Stimulated activated CD4-positive, alpha-beta T cell treated with anti-CD3 and anti-CD28 coated beads, TNF-alpha, amount 100 ng/mL, for 48 hours (primary cell): ENCODE data around the gene ABCA1.
A peak's percentile ranks its signal among the peaks of the same experiment; 100 is the strongest.

Source experiments
- DNase-seq, 3 donors: peaks; one replicate each; pipeline ENCODE4 v3.0.0-alpha.2; 2020; ENCODE audit warnings: low read depth in 3 of 3

ABCA1 gene

GRCh38 chr9:104800068-104800785 is 127.7 kb downstream of the ABCA1 start:
- no peak for DNase-seq

DNA sequence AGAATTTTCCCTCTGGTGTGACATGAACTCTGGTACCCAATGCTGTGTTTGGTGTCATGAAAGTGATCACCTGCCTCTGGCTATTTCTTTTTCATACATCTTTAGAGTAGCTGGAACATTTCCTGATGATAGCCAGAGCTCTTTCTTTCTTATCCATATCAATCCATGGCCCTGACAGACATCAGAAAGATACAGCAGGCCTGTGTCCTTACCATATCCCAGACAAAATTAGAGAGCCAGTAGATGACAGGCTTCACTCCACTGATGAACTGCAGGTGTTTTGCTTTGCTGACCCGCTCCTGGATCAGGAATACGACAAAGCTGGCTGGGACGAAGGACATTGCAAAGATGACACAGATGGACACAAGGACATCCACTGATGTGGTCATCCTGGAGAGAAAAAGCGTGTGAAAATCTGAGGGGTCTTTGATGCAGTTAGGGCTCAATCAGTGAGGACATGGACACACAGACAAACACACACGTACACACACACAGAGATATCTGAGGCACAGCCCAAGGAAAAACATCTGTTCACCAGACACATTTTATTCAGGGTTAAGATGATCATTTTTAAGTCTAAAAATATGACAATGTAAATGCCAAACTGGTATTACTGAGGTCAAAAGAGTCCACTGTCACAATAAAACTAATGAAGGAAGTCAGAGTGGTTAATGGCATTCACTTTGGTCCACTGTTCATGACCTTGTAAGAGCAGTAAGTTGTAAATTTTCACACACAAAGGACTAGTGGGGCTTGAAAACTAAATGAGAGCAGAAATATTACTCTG is 129.6 kb downstream of the ABCA1 start:
- no peak for DNase-seq

DNA sequence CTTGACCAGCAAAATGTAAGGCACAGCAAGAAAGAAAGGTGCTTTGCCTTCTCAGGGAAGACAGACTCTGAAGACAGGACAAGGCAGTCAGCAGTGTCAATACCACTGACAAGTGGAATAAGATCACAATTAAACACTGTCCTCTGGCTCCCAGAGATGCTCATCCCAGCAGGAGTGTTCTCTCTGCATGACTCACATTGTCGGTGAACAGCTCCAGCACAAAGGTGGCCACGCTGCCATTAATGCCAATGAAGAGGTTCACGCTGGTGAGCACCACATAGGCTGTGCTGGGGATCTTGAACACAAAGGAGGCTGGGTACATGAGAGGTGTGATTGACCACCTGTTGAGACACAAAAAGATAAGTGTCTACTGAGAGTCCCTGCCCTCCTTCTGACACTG is 132.1 kb downstream of the ABCA1 start:
- no peak for DNase-seq

- no peak for DNase-seq
Observed at GRCh38 chr9:104795082-104795481, 132.9 kb downstream of the ABCA1 start.

DNA sequence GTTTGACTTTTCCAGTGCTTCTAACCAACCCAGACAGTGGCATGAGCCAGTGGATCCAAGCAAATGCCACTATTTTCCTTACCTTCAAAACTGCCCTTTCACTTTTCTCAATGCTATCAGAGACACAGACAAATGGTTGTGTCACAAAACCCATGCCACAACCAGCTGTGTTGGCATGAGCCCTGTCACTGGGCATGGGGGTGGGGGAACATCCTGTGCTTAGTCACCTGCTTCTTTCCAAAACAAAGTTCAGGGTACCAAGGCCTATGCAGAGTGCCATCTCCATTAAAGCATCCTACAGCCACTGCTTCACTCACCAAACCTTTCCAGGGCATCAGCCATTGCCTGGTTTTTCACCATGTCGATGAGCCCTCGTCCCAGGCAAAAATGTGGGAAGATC is 133.9 kb downstream of the ABCA1 start:
- DNase-seq = peak in 1 of 3 donors; percentile 28

GRCh38 chr9:104788251-104788650 is 139.7 kb downstream of the ABCA1 start:
- DNase-seq = no peak

DNA sequence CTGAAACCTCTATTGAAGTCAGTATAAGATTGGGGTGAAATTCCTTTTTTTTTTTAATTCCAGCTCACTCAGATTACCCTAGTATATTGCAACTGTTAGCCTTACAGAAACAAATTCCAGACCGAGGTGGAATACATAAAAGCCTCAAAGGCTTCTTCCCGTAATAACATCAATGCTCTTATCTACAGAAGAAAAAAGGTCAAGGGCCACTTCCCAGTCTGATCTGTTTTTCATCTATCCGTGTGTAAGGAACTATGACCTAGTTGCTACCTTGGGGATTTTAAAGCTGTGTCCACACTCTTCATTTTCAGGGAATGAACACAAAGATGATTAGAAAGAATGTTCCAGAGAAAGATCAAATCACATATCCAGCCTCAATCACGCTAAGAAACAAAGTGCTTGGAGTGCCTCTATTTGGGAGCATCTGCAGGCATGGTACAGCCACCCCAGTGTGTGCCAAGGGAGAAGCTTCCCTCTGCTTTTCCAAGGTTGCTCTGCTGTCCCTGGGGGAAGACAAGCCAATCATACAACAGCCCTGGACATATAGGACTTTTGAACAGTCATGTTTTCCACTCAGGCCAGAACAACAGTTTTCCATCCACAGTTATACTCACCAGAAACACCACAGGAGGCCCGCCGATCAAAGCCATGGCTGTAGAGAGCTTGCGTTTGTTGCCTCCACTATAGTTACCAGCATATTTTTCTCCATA is 140.5 kb downstream of the ABCA1 start:
- no peak for DNase-seq

DNA sequence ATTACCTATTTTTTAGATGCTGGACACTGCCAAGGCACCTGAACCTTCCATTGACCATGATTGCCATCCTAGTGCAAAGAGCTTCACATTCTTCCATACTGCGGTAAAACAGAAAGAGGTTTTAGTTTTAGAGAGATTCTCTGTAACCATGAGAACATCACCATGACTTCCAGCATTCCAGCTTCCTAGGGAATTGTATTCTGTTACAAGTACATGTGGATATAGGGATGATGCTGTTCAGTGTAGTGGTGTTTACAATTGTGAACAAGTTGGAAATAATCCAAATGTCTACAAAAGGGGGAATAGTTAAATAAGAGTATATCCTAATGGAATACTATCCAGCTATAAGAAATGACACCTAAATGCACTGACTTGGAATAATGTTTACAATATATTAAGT is 141.7 kb downstream of the ABCA1 start:
- no peak for DNase-seq

DNA sequence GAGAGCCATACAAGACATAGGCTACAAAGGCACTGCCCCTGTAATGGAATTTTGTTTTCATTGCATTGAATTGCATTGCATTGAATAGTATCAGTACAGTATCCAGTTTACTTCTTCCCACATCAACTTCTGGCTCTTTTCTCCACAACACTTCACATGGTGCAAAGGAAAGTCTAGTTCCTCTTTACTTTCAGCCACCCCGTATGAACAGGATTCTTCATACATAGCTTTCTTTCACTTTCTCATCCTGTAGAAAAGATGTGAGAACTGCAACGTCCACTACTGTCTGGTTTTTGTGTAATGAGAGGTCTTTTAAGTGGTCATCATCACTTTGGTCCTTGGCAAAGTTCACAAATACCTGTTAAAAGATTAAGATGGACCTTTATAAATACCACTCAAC is 143.9 kb downstream of the ABCA1 start:
- no peak for DNase-seq

DNA sequence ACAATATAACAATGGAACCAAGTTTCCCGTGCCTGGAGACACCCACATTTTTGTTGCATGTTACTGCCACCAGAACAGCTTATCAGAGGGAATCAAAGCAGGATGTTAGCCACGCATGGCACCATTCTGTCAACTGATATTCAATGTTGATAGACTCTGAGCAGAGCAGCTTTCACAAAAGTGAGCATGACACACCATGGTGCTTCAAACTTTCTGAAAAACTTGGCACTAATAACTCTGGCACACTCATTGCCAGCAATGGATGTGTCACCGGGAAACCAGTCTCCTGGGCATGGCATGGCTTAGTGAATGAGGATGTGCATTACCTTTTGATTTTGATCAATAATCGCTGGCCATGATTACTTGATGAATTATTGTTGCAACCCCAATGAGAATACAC is 144.4 kb downstream of the ABCA1 start:
- DNase-seq = no peak

DNA sequence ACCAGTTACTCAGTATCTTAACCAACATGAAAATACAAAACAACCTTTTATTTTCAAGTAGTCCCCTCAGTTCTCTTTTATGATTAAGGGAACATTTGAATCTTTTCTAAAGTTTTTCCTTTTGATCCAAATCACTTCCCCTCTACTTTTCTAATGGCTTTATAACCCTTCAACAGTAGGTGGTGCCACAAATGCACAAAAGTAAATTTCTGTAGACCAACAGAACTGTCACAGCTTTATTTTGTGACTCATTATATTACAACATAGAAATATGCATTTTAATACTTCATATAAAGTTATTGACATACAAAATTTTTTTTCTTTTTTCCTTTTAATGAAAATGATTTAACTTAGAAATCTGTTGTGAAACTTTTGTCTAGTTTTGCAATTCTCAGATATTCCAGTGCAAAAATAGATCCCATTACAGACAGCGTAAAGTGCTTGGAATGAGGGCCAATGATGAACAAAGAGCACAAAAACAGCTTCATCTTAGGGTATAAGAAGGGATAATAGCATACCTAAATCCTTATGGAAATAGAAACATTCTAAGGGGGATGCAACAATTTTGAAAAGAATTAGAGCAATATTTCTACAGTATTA is 147.1 kb downstream of the ABCA1 start:
- no peak for DNase-seq

DNA sequence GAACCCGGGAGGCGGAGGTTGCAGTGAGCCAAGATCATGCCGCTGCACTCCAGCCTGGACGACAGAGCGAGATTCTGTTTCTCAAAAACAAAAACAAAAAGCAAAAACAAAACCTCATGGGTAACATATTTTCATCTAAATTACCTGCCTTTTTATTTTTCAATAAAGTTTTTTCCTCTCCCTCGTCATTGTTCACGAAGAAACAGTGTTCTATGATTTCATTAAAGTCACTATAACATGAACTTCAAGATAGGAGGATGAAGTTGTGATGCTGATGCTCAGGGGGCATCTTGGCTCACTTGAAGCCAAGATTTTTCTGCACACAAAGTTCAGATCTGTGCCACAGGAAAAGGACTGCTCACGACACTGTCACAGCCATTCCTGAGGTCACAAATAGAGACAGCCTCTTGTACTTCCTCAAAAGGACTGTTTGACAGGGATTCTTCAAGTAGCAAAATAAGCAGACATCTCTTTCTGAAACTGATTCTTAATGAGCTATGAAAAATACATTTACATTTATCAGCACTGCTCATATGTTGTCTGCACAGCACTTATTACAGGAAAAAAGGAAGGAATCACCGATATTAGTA is 147.9 kb downstream of the ABCA1 start:
- DNase-seq = no peak

- no peak for DNase-seq
Observed at GRCh38 chr9:104779334-104779733, 148.6 kb downstream of the ABCA1 start.

DNA sequence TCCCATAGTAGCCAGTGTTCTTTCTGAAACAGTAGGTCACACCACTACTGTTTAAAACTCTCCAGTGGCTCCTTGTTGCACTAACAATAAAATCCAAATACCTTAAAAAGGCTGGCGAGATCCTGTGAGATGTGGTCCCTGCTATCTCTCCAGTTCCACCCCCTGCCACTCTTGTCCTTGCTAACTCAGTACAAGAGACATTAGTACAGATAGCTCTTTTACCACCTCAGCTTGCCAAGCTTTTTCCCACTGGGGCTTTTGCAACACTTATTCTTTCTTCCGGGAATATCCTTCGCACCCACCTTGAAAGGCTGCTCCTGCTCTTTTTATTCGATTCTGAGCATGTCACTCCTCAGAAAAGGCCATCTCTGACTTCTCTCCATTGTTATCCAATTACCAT is 149.2 kb downstream of the ABCA1 start:
- no peak for DNase-seq

GRCh38 chr9:104776797-104777196 is 151.2 kb downstream of the ABCA1 start:
- no peak for DNase-seq

- no peak for DNase-seq
Observed at GRCh38 chr9:104775976-104776375, 152.0 kb downstream of the ABCA1 start.

DNA sequence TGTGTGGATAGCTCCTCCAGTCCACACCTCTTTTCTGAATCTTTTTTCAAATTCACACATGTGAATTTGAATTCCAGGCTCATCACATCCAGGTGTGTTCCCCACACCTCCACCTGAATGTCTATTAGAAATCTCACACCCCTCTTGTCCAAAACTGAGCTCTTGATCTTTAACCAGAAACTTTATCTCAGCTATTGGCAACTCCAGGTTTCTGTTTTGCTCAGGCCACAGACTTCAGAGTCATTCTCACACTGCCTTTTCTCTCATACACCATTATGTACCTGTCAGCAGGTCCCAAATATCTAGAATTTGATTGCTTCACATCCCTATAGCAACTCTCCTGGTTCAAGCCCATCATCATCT is 152.4 kb downstream of the ABCA1 start:
- DNase-seq = no peak

DNA sequence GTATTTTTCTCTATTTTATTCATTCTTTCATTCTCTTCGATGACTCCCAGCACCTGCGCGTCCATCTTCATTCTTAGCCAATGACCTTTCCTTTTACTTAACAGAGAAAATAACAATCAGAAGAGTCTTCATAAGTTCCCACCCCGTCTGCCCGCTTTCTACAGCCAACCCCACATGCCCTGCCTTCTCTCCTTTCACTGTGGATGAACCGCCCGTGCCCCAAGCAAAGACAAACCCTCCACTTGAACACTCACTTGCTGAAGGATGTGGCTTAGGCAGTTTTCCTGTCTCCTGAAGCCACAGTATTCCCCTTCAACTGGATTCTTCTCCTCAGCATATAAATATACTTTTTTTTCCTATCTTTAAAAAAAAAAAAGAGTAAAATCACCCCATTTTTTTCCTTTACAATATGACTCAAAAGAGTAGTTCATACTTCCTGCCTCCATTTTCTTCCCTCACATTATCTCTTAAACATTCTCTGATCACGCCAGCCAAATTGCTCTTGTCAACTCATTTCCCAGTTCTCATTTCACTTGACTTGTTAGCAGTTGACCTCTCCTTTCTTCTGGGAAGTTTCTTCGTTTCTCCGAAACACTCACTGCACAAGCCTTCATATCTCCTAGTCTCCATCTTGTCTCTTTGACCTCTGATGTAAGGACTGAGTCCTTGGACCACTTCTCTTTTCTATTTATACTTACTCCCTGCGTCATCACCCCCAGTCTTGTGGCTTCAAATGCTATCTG is 153.0 kb downstream of the ABCA1 start:
- DNase-seq = no peak

- DNase-seq = no peak
Observed at GRCh38 chr9:104774132-104774531, 153.8 kb downstream of the ABCA1 start.

- no peak for DNase-seq
Observed at GRCh38 chr9:104772714-104773510, 155.0 kb downstream of the ABCA1 start.

DNA sequence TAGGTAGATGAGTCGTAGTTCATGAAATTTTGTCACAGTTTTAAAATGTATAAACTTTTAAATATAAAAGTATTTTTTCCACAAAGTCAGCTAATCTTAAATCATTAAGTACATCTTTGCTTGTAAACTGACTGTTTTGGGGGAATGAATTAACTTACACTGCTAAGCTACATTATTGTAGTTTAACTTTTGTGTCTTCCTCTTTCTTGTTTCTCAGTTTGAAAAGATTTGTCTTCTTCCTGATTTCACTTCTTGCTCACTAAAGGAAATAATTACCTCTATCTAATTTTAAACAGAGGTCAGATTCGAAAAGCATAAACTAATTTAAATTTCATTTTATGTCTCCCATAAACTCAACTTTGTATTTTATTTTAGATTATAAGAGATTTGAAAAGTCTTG is 158.3 kb downstream of the ABCA1 start:
- DNase-seq = no peak
